ENCODE data around the gene ACE2.

Gene ACE2

DNA sequence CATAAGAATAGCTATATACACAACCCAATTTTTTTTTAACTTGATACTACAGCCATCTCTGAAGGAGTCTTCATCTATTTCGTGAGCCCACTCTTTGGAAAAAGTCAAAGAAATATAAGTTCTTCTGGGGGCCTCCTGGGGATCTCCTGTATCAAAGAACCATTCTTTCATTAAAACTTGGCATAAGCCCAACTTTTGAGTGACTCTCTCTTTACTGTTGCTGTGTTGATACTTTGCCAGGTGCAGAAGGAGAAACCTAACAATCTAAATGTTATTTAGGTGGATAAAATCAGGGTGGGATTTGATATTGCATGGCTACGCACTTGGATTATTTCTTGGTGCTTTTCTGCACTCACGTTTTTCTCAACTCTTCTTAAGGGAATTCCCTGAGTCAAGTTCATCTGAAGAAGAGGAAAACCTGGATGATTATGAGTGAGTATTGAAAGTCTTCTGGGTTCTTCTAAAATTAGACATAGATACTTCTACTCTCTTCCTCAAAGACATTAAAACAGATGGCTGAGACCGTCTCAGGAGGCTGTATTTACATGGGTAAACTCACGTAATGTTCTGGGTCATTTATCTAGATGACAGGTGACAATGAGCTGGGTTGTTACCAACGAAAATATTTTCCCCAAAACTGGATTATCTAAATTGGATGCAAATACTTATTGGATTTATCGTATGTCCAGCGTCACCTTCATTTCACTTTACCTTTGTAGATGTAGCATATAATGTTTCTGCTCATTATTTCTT, 74.9 kb downstream of the ACE2 start:
- DNase-seq (ENCODE audit: low spot score), result no peak
- H3K27ac ChIP-seq, result no peak overlapping the region
- CTCF ChIA-PET, result no interaction called here
- POLR2A ChIA-PET (ENCODE audit: low non-redundant PET), result no interaction called here
- TF ChIP-seq, protein P1, sequence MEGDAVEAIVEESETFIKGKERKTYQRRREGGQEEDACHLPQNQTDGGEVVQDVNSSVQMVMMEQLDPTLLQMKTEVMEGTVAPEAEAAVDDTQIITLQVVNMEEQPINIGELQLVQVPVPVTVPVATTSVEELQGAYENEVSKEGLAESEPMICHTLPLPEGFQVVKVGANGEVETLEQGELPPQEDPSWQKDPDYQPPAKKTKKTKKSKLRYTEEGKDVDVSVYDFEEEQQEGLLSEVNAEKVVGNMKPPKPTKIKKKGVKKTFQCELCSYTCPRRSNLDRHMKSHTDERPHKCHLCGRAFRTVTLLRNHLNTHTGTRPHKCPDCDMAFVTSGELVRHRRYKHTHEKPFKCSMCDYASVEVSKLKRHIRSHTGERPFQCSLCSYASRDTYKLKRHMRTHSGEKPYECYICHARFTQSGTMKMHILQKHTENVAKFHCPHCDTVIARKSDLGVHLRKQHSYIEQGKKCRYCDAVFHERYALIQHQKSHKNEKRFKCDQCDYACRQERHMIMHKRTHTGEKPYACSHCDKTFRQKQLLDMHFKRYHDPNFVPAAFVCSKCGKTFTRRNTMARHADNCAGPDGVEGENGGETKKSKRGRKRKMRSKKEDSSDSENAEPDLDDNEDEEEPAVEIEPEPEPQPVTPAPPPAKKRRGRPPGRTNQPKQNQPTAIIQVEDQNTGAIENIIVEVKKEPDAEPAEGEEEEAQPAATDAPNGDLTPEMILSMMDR (conservative IDR thresholded peaks at IDR 0.05; ENCODE audit: low read depth), result no peak

DNA sequence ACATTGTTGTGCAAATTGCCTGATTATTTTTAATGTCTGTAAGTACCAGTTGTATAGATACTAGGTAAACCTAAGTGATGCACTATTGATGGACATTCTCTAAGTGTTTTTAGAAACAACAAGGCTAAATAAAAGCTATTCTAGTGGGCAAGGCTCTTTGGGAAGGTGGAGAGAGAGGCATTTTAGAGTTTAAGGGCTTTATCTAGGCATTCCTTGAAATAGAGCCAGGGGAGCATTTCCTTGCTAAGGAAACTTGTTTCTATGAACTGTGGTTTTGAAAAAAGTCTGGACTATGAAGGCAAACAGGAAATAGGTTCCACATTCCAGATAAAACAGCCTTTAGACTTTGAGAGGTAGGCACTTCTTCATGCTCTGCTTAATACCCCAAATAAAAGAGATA, 76.3 kb downstream of the ACE2 start:
- no peak for DNase-seq (ENCODE audit: low spot score)

DNA sequence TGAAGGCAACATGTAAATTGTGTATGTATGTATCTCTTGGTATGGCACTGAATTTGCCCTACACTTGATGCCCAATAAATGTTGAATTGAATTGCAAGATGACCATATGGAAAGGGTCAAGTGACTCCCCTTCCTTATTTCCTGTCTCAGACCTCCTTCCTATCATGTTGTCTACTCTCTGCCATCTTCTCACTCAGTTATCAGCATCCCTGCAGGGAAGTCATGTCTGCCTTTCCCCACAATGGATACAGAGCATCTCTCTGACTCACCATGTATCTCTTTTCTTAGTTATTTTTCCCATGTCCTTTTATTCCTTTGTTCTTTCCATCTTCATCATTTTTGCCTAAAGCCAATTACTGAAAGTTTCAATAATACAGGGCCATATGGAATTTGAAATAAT, 77.7 kb downstream of the ACE2 start:
- CTCF ChIA-PET, result no interaction called here
- TF ChIP-seq, protein P1 (conservative IDR thresholded peaks at IDR 0.05; ENCODE audit: low read depth), result no peak
- H3K27ac ChIP-seq, result no peak overlapping the region
- no peak for DNase-seq (ENCODE audit: low spot score)
- POLR2A ChIA-PET (ENCODE audit: low non-redundant PET), result no interaction called here

More for the DNA sequence above, 76.3 kb downstream of the ACE2 start:
- H3K27ac ChIP-seq, result no peak overlapping the region
- POLR2A ChIA-PET (ENCODE audit: low non-redundant PET), result no interaction called here
- TF ChIP-seq, protein P1 (conservative IDR thresholded peaks at IDR 0.05; ENCODE audit: low read depth), result no peak
- CTCF ChIA-PET, result no interaction called here

DNA sequence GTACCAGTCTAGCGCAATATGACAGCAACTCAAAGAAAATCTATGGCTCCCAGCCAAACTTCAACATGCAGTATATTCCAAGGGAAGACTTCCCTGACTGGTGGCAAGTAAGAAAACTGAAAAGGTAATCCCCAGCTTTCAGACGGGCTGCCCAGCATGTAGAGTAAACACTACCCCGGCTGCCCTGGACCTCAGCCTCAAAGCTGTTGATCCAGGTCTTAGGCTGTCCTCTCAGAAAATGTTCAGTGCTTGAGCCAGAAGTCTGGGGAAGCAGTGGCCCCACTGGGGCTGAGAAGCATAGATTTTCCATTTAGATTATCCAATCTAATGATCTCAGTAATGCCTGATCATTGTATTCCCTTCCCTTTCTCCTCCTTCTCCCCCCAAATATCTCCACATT, 78.3 kb downstream of the ACE2 start:
- ChIA-PET CTCF (interaction anchor here (0.6 kb wide), 1 partner anchor 223 kb away, joined by 4 read pairs; no protein-coding TSS in a partner anchor), POLR2A (ENCODE audit: low non-redundant PET) (interaction anchor here (0.6 kb wide), 1 partner anchor 22 kb away, joined by 7 read pairs; no protein-coding TSS in a partner anchor)
- DNase-seq (ENCODE audit: low spot score), result no peak
- H3K27ac ChIP-seq, result no peak overlapping the region
- TF ChIP-seq, protein P1 (conservative IDR thresholded peaks at IDR 0.05; ENCODE audit: low read depth), result no peak

DNA sequence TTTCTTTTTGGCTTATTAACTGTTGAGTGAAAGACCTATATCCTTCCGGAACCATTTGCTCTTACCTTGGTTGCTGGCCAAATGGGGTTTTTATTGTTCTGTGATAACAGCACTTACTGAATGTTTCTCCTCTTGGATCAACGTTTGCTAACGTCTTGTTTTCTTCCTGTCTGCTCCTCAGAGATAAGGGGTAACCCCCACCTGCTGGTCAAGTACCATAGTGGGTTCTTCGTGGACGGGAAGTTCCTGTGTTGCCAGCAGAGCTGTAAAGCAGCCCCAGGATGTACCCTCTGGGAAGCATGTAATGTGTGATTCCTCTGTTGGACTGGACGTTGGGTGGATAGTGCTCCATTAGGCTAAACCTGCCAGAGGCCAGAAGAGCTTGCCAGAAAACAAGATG, 84.8 kb downstream of the ACE2 start:
- no peak for DNase-seq (ENCODE audit: low spot score)
- POLR2A ChIA-PET (ENCODE audit: low non-redundant PET), result no interaction called here
- TF ChIP-seq, protein P1 (conservative IDR thresholded peaks at IDR 0.05; ENCODE audit: low read depth), result no peak
- no peak overlapping the region for H3K27ac ChIP-seq
- CTCF ChIA-PET, result interaction anchor here (0.7 kb wide), 1 partner anchor 10 kb away, joined by 4 read pairs; no protein-coding TSS in a partner anchor

DNA sequence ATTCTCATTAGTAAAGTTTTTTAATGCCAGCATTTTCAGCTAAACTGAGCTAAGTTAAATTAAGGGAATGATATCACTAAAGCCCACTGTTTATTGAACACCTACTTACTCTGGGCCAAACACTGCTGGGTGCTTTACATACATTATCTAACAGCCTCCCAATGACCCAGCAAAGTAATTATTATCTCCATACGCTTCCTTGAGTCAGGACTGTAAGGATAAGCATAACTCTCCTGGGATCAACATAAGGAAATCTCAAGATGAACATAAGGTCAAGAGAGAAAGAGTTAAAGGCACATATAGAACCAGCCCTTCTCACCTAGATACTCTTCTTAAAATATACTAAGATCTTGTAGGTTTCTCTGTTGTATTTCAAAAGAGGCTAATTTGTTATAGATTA, 86.5 kb downstream of the ACE2 start:
- CTCF ChIA-PET, result no interaction called here
- POLR2A ChIA-PET (ENCODE audit: low non-redundant PET), result no interaction called here
- DNase-seq (ENCODE audit: low spot score), result no peak
- TF ChIP-seq, protein P1 (conservative IDR thresholded peaks at IDR 0.05; ENCODE audit: low read depth), result no peak
- H3K27ac ChIP-seq, result no peak overlapping the region
